Measurements from ENCODE around the gene HNRNPA0. TPM values are rescaled to one million over a fixed set of nuclear protein-coding genes. Genes with fewer than 3 reads are reported as not detected.

The HNRNPA0 gene
- total RNA-seq, 1 donor from 2014 or later, result 13.5 TPM

- DNase-seq (ENCODE audit: low read depth), result no peak
Measured at GRCh38 chr5:137754961-137755762, 999 bp upstream of the HNRNPA0 start.

GRCh38 chr5:137753691-137754187 lies 424 bp downstream of the HNRNPA0 start:
- no peak for DNase-seq (ENCODE audit: low read depth)

- no peak for DNase-seq (ENCODE audit: low read depth)
Measured at GRCh38 chr5:137752905-137753690, 1.1 kb downstream of the HNRNPA0 start.

- peak; percentile 82 for DNase-seq (ENCODE audit: low read depth)
Measured at GRCh38 chr5:137751869-137752491, 2.2 kb downstream of the HNRNPA0 start.

GRCh38 chr5:137750436-137750835 lies 3.7 kb downstream of the HNRNPA0 start:
- no peak for DNase-seq (ENCODE audit: low read depth)

GRCh38 chr5:137747848-137748247 lies 6.3 kb downstream of the HNRNPA0 start:
- DNase-seq (ENCODE audit: low read depth), result no peak

- peak; percentile 74 for DNase-seq (ENCODE audit: low read depth)
Measured at GRCh38 chr5:137743031-137743640, 11.0 kb downstream of the HNRNPA0 start.

- no peak for DNase-seq (ENCODE audit: low read depth)
Measured at GRCh38 chr5:137741718-137742117, 12.4 kb downstream of the HNRNPA0 start.

GRCh38 chr5:137739737-137740136 lies 14.4 kb downstream of the HNRNPA0 start:
- no peak for DNase-seq (ENCODE audit: low read depth)

GRCh38 chr5:137738947-137739346 lies 15.2 kb downstream of the HNRNPA0 start:
- DNase-seq (ENCODE audit: low read depth), result no peak

- no peak for DNase-seq (ENCODE audit: low read depth)
Measured at GRCh38 chr5:137737349-137738131, 16.6 kb downstream of the HNRNPA0 start.

- no peak for DNase-seq (ENCODE audit: low read depth)
Measured at GRCh38 chr5:137736496-137736895, 17.7 kb downstream of the HNRNPA0 start.

GRCh38 chr5:137735555-137736284 lies 18.4 kb downstream of the HNRNPA0 start, which contains the start of gene KLHL3:
Gene KLHL3 (minus strand): TSS chr5:137736089. CDS start chr5:137735646, 443 bp downstream.
- DNase-seq (ENCODE audit: low read depth), result peak; percentile 61

GRCh38 chr5:137734962-137735554 lies 19.1 kb downstream of the HNRNPA0 start:
- peak; percentile 49 for DNase-seq (ENCODE audit: low read depth)

- no peak for DNase-seq (ENCODE audit: low read depth)
Measured at GRCh38 chr5:137734331-137734730, 19.8 kb downstream of the HNRNPA0 start.

- DNase-seq (ENCODE audit: low read depth), result no peak
Measured at GRCh38 chr5:137733922-137734321, 20.2 kb downstream of the HNRNPA0 start.

- DNase-seq (ENCODE audit: low read depth), result peak; percentile 75
Measured at GRCh38 chr5:137733006-137733405, 21.2 kb downstream of the HNRNPA0 start.

- no peak for DNase-seq (ENCODE audit: low read depth)
Measured at GRCh38 chr5:137731176-137731575, 23.0 kb downstream of the HNRNPA0 start.

- DNase-seq (ENCODE audit: low read depth), result peak; percentile 79
Measured at GRCh38 chr5:137730336-137730735, 23.8 kb downstream of the HNRNPA0 start.

- peak; percentile 18 for DNase-seq (ENCODE audit: low read depth)
Measured at GRCh38 chr5:137728048-137728447, 26.1 kb downstream of the HNRNPA0 start.
